ENCODE measurements around the gene JSRP1.

JSRP1 gene

DNA sequence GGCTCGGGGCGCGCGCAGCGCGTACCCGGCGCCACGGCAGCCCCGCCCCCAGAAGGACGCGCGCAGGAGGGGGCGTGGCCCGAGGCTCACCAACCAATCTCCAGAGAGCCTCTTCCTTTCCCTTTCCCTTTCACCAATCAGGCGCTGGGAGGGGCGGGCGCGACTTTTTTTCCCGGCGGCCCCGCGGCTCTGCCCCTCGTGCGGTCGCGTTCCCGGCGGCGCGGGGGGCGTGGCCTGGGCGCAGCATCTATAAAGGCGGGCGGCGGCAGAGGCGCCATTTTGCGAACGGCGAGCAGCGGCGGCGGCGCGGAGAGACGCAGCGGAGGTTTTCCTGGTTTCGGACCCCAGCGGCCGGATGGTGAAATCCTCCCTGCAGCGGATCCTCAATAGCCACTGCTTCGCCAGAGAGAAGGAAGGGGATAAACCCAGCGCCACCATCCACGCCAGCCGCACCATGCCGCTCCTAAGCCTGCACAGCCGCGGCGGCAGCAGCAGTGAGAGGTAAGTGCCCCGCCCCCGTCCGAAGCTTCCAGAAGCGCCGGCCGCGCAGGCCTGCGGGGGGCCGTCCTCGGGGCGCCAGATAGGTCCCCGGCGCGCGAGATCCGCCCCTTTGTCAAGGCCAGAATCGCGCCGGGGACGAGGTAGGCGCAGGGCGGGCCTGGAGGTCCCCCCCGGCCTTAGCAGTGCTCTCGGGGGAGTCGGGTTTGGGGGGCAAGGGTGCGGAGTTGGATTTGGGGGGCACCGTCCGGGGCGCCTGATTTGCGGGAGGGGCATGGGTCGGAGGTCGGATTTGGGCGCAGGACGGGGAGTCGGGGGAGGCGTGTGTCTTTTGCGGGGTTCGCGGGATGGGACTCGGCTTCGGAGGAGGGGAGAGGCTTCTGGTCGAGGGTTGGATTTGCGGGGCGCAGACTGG, 13.3 kb upstream of the JSRP1 start:
- in situ Hi-C loops (cut with MboI; ENCODE audit: low pct_unique_long_range_greater_than_20kb, low sequenced_read_pairs): no loop called here
- peak; percentile 99 for DNase-seq

DNA sequence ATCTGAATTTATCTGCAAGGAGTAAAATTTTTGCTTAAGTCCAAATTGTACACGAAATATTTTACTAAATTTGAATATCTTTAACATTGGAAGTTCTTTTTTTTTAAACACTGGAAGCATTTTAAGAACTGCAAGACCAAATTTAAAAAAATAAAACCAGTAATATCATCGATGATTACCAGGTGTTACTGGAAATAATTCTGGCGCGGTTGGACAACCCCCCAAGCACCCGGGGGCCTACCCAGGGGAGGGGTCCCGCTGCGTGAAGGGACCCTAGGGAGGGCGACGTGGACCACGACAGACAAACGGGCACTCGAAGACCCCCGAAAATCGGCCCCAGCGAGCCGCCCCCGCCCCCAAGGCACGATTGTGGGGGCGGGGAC, 12.6 kb upstream of the JSRP1 start:
- DNase-seq: no peak
- in situ Hi-C loops (cut with MboI; ENCODE audit: low pct_unique_long_range_greater_than_20kb, low sequenced_read_pairs): no loop called here

DNA sequence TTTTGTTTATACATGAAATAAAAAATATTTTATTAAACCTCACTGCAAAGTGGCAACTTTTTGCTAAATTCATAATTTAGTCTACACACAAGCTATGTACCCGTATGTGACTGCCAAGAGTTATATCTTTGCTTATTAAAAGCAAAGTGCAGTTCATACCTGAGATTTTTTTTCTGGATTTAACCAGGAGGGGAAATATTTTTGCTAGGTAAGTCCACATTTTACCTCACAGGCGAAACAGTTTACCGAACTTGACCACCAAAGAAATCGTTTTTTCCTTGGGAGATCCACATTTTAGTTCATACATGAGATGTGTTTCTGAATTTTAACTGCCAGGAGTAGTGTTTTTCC, 12.2 kb upstream of the JSRP1 start:
- no peak for DNase-seq
- in situ Hi-C loops (cut with MboI; ENCODE audit: low pct_unique_long_range_greater_than_20kb, low sequenced_read_pairs): no loop called here

DNA sequence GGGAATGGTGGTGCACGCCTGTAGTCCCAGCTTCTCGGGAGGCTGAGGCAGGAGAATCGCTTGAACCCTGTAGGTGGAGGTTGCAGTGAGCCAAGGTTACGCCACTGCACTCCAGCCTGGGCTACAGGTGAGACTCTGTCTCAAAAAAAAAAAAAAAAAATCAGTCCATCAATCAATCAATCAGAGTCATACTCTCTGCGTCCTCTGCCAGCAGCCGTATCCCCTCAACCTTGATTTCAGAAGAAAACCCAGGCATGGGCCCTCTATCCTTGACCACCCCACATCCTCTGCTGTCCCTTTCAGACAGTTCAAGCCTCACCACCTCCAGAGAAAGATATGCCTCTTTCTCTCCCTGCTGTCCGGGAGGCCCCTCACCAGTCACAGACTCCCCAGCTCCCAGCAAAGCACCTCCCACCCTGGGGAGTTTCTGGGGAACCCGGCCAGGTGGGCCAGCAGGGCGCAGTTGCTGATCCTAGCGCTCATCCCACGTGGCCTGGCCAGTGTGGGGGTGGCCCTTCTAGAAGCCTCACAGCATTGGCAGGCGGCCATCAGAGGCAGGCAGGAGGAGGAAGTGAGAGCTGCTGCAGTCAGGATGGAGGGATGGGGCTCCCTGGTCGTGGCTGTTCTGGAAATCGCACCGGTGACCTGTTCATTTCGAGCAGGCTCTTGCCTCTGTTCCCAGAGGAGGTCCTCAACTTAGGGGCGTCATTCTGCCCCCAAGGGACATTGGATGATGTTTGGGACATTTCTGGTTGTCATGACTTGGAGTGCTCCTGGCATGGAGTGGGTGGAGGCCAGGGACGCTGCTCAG, 10.2 kb upstream of the JSRP1 start:
- peak; percentile 85 for DNase-seq
- in situ Hi-C loops (cut with MboI; ENCODE audit: low pct_unique_long_range_greater_than_20kb, low sequenced_read_pairs): no loop called here

DNA sequence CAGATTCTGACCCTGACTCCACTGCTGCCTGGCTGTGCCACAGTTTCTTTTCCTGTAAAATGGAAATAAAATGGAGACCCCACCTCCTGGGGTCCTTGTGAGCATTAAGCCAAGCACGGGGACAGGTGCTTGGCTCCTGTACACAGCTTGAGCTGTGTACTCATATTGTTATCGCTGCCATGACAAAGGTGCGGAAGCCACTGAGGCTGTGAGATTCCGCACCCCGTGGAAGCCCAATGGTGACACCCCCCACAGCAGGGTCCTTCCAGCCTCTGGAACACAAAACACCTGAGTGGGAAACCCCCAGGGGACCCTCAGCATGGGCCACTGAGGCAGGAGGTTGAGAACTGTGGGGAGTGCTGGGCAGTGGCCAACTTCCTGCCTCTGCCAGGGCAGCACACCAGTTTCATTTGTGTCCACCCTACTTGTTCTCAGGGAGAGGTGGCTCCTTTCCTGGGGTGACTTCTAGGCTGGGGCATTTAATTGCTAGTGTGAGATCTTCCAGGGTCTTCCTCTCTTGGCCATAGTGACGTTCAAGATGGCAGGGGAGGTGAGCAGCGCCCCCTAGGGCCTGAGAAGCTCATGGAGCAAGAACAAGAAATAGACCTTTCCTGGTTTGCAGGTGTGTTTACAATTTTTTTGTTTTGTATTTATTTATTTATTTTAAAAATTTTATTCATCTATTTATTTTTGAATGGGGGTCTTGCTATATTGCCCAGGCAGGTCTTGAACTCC, 5.4 kb upstream of the JSRP1 start:
- DNase-seq: peak; percentile 52
- in situ Hi-C loops (cut with MboI; ENCODE audit: low pct_unique_long_range_greater_than_20kb, low sequenced_read_pairs): no loop called here

DNA sequence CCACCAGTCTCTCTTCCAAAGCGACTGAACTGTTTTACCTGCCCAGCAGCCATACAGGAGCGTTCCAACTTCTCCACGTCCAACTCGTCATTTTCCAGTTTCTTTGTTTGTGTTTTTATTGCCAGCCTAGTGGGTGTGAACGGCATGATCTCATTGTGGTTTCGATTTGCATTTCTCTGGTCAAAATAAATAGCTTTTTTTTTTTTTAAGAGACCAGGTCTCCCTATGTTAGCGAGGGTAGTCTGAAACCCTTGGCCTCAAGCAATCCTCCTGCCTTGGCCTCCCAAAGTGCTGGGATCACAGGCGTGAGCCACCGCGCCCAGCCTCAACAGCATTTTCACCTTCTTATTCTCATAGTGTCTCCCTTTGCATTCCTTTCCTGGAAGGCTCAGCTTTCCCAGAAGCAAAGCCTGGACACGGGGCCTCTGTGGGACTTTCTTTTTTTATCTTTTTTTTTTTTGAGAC, 4.2 kb upstream of the JSRP1 start:
- DNase-seq: no peak
- in situ Hi-C loops (cut with MboI; ENCODE audit: low pct_unique_long_range_greater_than_20kb, low sequenced_read_pairs): no loop called here

DNA sequence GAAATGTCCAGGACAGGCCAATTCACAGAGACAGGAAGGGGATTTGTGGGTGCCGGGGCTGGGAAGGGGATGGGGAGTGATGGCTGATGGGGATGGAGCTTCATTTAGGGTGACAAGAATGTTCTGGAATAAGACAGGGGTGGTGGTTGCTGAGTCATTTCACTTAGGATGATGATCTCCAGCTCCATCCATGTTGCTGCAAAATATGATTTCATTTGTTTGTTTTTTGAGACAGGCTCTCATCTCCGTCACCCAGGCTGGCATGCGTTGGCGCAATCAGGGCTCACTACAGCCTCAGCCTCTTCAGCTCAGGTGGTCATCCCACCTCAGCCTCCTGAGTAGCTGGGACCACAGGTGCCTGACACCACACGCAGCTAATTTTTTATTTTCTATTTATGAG, 3.1 kb upstream of the JSRP1 start:
- DNase-seq: no peak
- in situ Hi-C loops (cut with MboI; ENCODE audit: low pct_unique_long_range_greater_than_20kb, low sequenced_read_pairs): no loop called here

DNA sequence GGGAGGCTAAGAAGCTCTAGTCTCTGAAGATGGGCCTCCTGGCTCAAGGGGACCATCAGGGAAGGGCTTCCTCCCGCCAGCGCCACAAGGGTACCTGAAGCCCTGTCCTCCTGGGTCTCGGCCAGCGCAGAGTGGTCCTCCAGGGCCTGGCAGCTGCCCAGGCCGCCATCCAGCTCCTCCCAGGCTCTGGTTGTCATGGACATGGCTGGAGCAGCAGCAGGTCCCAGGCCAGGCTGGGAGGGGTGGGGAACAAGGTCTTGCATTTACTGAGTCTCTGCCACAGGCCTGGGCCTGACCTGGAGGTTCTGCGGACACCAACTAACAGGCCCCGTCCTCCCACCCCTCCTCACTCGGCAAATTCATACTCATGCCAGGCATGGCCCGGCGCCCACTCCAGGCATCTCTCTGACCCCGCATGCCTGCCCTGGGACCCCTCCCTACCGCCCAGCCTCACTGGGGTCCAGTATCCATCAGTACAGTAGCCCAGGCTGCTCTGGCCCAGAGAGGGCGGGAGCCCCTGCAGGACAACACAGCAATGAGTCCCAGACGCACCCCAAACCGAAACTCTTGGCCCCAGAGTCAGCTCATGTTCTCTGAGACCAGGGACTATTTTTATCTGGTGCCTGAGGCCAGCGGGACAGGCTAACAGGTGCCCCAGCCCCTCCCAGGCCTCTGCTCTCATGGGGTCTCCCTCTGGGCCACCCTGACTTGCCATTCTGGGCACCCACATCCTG, 938 bp downstream of the JSRP1 start:
- in situ Hi-C loops (cut with MboI; ENCODE audit: low pct_unique_long_range_greater_than_20kb, low sequenced_read_pairs): no loop called here
- DNase-seq: no peak

DNA sequence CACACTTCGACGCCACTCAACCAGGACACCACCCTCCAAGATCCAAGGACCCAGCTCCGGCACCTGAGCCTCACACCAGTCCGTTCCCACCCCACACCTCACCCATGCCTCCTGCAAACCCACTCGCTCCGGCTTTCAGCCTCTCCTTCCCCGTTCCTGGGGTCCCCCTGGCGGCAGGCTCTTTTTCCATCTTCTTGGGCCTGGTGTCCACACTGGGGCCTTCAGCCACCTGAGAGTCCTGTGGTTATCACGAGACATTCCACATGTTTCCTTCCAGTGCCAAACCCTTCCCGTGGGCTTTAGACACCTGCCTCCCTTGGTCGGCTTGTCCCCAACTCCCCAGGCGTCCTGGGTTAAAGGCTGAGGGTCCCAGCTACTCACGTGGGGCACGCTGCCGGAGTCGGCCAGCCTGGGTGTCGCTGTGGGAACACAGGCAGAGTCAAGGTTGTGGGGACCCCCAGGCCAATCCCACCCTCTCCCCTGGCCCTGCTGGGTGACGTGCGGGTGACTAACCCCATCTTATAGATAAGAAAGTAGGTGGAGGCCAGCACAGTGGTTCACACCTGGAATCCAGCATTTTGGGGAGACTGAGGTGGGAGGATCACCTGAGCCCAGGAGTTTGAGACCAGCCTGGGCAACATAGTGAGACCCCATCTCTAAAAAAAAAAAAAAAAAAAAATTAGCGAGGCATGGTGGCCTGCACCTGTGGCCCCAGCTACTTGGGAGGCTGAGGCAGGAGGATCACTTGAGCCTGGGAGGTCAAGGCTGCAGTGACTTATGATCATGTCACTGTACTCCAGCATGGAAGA, 1.9 kb downstream of the JSRP1 start:
- DNase-seq: no peak
- in situ Hi-C loops (cut with MboI; ENCODE audit: low pct_unique_long_range_greater_than_20kb, low sequenced_read_pairs): no loop called here

DNA sequence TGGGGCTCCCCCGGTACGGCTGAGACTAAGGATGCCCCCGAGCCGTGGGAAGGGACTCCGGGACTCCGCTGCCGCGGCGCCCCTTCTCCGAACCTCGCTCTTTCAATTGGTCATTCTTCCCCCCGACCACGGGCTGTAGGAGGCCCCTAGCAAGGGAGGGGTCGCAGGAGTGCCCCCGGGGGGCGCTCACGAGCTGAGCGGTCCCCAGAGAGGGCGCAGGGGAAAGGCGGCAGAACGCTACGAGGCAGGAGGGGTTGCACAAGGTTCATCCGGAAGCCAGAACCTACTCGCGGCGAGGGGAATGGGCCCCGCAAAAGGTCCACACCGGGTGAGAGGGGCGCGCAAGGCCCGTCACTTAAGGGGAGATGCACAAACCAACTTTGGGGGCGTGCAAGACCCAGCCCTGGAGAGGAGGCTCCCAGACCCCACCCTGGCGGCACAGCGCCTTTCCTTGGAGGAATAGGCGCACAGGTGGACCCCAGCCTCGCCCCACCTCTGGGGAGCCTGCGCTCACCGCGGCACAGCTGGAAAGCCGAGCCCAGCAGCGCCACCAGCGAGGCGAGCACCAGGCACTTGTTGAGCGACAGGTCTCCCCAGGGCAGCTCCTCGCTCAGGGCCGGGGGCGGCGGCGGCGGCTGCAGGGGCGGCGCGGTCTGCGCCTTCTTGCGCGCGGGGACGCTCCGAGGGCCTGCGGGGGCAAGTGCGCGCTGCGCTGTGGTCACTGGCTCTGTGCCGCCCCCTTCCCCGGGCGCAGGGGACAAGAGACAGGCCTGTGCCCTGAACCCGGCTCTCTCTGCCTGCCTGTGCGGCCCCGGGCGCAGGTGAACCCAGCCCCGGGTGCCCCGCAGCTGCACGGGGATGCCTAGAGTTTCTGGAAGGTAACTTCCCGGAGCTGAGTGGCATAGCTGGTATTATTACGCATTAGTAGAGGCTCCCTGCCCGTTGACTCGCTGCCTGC, 2.8 kb downstream of the JSRP1 start:
- in situ Hi-C loops (cut with MboI; ENCODE audit: low pct_unique_long_range_greater_than_20kb, low sequenced_read_pairs): no loop called here
- no peak for DNase-seq

DNA sequence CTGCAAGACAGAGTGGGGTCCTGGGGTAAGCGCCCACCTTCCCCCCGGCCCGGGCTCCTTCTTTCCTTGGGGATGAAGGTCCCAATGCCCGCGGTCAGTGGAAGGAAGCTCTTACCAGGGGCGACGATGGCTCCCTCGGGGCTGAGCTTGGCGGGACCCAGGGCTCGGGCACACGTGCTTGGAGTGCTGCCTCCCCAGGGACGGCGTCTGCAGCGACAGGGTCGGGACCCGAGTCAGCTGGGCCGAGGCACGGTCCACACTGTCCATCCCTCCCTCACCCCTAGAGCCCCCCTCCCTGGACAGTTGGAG, 3.5 kb downstream of the JSRP1 start:
- in situ Hi-C loops (cut with MboI; ENCODE audit: low pct_unique_long_range_greater_than_20kb, low sequenced_read_pairs): no loop called here
- no peak for DNase-seq

DNA sequence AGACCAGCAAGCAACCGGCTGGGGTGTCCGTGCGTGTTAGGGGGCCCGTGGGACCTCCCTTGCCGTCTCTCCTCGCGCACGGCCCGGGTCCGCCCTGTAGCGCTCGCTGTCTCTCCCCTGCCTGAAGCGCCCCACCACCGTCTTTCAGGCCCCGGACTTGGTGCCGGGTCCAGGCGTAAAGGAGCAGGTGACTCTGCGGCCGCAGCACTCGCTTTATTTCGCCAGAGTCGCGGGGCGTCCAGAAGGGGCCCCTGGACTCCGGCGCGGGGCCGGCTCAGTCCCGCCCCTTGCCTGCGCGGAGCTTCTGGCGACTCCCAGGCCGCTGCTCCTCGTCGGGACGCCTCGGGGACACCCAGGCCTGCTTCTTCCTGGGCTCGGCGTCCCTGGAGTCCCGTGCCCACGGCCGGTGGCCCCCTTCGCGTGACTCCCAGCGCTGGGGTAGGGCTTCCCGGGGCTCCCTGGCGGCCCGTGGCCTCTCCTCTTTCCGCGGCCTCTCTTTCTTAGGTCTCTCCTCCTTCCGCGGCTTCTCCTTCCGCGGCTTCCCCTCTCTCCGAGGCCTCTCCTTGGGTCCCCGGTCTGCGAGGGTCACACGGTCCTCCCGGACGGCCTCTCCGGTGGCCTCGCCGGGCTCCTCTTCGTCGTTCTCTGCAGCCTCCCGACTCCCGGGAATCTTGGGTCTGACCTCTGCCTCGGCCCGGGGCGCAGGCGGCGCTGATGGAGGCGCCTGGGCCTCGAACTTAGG, 4.0 kb downstream of the JSRP1 start:
- in situ Hi-C loops (cut with MboI; ENCODE audit: low pct_unique_long_range_greater_than_20kb, low sequenced_read_pairs): no loop called here
- no peak for DNase-seq

DNA sequence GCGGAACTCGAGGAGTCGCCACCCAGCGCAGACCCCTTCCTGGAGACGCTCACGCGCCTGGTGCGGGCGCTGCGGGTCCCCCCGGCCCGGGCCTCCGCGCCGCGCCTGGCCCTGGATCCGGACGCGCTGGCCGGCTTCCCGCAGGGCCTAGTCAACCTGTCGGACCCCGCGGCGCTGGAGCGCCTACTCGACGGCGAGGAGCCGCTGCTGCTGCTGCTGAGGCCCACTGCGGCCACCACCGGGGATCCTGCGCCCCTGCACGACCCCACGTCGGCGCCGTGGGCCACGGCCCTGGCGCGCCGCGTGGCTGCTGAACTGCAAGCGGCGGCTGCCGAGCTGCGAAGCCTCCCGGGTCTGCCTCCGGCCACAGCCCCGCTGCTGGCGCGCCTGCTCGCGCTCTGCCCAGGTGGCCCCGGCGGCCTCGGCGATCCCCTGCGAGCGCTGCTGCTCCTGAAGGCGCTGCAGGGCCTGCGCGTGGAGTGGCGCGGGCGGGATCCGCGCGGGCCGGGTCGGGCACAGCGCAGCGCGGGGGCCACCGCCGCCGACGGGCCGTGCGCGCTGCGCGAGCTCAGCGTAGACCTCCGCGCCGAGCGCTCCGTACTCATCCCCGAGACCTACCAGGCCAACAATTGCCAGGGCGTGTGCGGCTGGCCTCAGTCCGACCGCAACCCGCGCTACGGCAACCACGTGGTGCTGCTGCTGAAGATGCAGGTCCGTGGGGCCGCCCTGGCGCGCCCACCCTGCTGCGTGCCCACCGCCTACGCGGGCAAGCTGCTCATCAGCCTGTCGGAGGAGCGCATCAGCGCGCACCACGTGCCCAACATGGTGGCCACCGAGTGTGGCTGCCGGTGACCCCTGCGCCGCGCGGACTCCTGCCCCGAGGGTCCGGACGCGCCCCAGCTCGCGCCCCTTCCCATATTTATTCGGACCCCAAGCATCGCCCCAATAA, 4.8 kb downstream of the JSRP1 start:
- DNase-seq: no peak
- in situ Hi-C loops (cut with MboI; ENCODE audit: low pct_unique_long_range_greater_than_20kb, low sequenced_read_pairs): no loop called here

DNA sequence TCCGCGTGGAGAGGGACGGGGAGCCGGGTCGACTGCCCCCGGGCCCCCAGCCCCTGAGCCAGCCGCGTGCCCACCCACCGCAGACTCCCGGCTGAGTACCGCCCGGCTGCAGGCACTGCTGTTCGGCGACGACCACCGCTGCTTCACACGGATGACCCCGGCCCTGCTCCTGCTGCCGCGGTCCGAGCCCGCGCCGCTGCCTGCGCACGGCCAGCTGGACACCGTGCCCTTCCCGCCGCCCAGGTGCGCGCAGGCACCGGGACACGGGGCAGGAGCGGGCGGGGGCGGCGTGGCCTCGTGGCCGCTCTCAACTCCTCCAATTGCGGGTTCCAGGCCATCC, 5.5 kb downstream of the JSRP1 start:
- in situ Hi-C loops (cut with MboI; ENCODE audit: low pct_unique_long_range_greater_than_20kb, low sequenced_read_pairs): no loop called here
- DNase-seq: no peak

DNA sequence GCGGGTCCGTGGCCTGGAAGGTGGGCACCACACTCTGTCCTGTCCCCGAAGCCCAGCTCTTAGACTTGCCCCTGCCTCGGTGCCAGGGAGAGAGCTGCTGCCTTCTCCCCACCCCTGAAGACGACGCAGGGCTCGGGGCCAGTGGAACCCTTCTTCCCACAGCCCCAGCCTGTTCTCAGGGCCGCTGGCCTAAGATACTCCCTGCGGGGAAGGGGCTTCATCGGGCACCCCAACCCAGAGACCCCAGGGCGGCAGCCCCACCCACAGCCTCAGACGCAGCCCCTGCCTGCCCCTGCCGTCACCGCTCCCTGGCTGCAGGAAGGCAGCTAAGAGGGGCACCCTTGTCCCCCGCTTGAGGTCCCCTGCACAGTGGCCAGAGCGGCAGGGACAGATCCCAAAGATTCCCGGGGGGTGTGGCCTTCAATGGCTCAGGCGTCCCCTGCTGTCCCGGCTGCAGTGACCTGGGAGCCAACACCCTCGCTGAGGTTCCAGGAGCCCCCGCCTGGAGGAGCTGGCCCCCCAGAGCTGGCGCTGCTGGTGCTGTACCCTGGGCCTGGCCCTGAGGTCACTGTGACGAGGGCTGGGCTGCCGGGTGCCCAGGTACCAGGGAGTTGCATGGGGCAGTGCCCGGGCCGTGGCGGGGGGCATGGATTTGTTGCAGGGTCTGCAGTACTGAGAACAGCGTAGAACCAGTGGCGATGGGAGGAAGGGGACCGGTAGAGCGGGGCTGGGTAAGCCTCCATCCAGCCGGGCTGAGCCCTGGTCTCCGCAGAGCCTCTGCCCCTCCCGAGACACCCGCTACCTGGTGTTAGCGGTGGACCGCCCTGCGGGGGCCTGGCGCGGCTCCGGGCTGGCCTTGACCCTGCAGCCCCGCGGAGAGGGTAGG, 6.1 kb downstream of the JSRP1 start:
- in situ Hi-C loops (cut with MboI; ENCODE audit: low pct_unique_long_range_greater_than_20kb, low sequenced_read_pairs): no loop called here
- DNase-seq: no peak

Measured in KBM-7 (cell line).